GM18867 (cell line): ENCODE measurements around the gene BRD9.
A peak's percentile ranks its signal among the peaks of the same experiment; 100 is the strongest.
"Not testable (repeated sequence)": the region's sequence is repeated elsewhere in the genome, so short reads cannot be mapped to it uniquely, and the experiment has no call there.

Experiments
- ATAC-seq: cut with Tn5 transposase; IDR thresholded peaks from one replicate; pipeline ENCODE4 v1.9.1; 2021; ENCODE audit warnings: mild to moderate bottlenecking, moderate library complexity; ENCODE audit not compliant: unreplicated experiment

BRD9 gene

GRCh38 chr5:881551-881935 is 11.1 kb downstream of the BRD9 start:
- ATAC-seq: no peak

- ATAC-seq: no peak
These were observed 11.6 kb downstream of the BRD9 start for GRCh38 chr5:880816-881550.

- ATAC-seq: not testable (repeated sequence)
These were observed 13.9 kb downstream of the BRD9 start for GRCh38 chr5:878677-879076.

- no peak for ATAC-seq
These were observed 14.5 kb downstream of the BRD9 start for GRCh38 chr5:878125-878524.

GRCh38 chr5:876398-877365 is 15.9 kb downstream of the BRD9 start:
- ATAC-seq: no peak

GRCh38 chr5:875931-876330 is 16.7 kb downstream of the BRD9 start:
- ATAC-seq: no peak

GRCh38 chr5:873328-873727 is 19.3 kb downstream of the BRD9 start:
- ATAC-seq: peak; percentile 48

- ATAC-seq: no peak
These were observed 20.3 kb downstream of the BRD9 start for GRCh38 chr5:872301-872700.

GRCh38 chr5:871596-872298 is 20.9 kb downstream of the BRD9 start:
- no peak for ATAC-seq

- no peak for ATAC-seq
These were observed 21.6 kb downstream of the BRD9 start for GRCh38 chr5:870956-871355.

GRCh38 chr5:868428-869135 is 24.0 kb downstream of the BRD9 start:
- ATAC-seq: no peak

GRCh38 chr5:867300-867870 is 25.2 kb downstream of the BRD9 start:
- no peak for ATAC-seq

GRCh38 chr5:865771-866170 is 26.8 kb downstream of the BRD9 start:
- no peak for ATAC-seq

- no peak for ATAC-seq
These were observed 27.5 kb downstream of the BRD9 start for GRCh38 chr5:865168-865521.

- ATAC-seq: no peak
These were observed 28.0 kb downstream of the BRD9 start for GRCh38 chr5:864492-865167.

GRCh38 chr5:863244-863805 is 29.3 kb downstream of the BRD9 start:
- no peak for ATAC-seq

- ATAC-seq: no peak
These were observed 30.0 kb downstream of the BRD9 start for GRCh38 chr5:862367-863243.

GRCh38 chr5:861442-862366 is 30.9 kb downstream of the BRD9 start:
- no peak for ATAC-seq
